ENCODE results near the gene USP37.

DNA sequence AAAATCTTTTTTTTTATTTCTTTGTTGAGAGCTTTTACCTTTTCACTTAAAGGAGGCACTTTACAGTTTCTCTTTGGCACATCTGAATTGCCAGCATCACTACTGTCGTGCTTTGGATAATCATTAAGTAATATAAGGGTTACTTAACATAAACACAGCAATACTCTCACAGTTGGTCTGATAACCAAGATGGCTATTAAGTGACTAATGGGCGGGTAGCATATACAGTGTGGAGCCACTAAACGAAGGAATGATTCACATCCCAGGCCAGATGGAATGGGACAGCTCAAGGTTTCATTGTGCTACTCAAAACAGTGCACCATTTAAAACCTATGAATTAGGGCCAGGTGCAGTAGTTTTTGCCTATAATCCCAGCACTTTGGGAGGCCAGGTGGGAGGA is 28.1 kb downstream of the USP37 start:
- TF ChIP-seq, protein P1, sequence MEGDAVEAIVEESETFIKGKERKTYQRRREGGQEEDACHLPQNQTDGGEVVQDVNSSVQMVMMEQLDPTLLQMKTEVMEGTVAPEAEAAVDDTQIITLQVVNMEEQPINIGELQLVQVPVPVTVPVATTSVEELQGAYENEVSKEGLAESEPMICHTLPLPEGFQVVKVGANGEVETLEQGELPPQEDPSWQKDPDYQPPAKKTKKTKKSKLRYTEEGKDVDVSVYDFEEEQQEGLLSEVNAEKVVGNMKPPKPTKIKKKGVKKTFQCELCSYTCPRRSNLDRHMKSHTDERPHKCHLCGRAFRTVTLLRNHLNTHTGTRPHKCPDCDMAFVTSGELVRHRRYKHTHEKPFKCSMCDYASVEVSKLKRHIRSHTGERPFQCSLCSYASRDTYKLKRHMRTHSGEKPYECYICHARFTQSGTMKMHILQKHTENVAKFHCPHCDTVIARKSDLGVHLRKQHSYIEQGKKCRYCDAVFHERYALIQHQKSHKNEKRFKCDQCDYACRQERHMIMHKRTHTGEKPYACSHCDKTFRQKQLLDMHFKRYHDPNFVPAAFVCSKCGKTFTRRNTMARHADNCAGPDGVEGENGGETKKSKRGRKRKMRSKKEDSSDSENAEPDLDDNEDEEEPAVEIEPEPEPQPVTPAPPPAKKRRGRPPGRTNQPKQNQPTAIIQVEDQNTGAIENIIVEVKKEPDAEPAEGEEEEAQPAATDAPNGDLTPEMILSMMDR (IDR thresholded peaks at IDR 0.05) = no peak
- no peak for TF ChIP-seq POLR2A (IDR thresholded peaks at IDR 0.05)

Data from adrenal gland (tissue), 5 donors.